GM10266 (cell line): ENCODE data around the gene PDGFA.

Experiments used
- DNase-seq: peaks from one replicate; pipeline ENCODE4 v3.0.0; 2012; ENCODE audit errors: extremely low spot score
- TF ChIP-seq, protein P1 (sequence below): IDR thresholded peaks from 2 replicates; pipeline ENCODE4 v1.5.1; 2012; ENCODE audit warnings: mild to moderate bottlenecking, low read depth; ENCODE audit not compliant: control insufficient read depth, insufficient read depth; ENCODE audit errors: missing control alignments

The PDGFA gene

DNA sequence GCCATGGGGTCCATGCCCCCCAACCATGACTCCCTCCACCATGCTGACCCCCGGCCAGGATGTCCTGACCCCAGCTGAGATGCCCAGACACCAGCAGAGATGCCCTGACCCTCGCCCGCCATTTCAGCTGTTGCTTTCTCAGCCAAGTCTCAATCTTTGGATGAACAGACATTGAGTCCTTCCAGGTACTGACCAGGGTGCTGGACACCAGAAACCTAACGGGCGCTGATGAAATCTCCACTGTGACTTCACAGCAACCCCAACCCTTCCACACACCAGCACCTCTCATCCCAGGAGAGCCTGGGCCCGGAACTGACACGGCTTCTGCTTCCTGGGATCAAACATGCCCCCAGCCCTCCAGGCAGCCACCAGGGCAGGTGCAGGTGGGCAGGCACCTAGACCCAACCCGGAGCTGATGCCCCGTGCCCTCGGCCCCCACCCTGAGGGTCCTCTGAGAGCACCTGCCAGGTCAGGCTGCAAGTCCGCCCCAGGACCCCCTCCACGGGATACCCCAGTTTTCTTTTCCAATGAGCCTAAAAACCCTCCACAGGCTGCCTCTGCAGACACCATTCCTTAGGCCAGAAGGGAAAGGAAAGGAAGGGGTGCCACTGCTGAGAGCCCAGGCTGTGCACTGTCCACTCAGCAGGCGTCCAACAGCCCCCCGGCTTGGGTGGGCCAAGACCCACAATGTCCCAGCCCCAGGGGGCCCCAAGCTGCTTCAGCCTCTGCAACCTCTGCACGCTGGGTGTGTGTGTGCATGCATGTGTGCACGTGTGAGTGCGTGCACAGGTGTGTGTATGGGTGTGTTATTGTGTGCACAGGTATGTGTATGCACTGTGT, 43.4 kb upstream of the PDGFA start:
- TF ChIP-seq, protein P1, sequence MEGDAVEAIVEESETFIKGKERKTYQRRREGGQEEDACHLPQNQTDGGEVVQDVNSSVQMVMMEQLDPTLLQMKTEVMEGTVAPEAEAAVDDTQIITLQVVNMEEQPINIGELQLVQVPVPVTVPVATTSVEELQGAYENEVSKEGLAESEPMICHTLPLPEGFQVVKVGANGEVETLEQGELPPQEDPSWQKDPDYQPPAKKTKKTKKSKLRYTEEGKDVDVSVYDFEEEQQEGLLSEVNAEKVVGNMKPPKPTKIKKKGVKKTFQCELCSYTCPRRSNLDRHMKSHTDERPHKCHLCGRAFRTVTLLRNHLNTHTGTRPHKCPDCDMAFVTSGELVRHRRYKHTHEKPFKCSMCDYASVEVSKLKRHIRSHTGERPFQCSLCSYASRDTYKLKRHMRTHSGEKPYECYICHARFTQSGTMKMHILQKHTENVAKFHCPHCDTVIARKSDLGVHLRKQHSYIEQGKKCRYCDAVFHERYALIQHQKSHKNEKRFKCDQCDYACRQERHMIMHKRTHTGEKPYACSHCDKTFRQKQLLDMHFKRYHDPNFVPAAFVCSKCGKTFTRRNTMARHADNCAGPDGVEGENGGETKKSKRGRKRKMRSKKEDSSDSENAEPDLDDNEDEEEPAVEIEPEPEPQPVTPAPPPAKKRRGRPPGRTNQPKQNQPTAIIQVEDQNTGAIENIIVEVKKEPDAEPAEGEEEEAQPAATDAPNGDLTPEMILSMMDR = no peak
- DNase-seq = no peak

DNA sequence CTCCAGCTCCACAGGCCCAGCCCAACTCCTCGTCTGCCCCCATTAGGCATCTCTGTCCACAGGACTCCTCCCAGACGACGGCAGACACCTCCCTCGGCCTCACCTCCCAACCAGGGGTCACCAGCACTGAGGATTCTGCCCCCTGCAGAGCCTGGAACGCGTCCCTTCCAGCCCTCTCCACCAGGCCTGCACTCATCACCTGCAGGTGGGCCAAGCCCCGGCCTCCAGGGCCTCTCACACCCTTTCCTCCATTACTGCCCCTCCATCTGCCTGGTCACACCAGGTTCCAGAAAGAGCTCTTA, 42.7 kb upstream of the PDGFA start:
- TF ChIP-seq, protein P1 = no peak
- DNase-seq = no peak

DNA sequence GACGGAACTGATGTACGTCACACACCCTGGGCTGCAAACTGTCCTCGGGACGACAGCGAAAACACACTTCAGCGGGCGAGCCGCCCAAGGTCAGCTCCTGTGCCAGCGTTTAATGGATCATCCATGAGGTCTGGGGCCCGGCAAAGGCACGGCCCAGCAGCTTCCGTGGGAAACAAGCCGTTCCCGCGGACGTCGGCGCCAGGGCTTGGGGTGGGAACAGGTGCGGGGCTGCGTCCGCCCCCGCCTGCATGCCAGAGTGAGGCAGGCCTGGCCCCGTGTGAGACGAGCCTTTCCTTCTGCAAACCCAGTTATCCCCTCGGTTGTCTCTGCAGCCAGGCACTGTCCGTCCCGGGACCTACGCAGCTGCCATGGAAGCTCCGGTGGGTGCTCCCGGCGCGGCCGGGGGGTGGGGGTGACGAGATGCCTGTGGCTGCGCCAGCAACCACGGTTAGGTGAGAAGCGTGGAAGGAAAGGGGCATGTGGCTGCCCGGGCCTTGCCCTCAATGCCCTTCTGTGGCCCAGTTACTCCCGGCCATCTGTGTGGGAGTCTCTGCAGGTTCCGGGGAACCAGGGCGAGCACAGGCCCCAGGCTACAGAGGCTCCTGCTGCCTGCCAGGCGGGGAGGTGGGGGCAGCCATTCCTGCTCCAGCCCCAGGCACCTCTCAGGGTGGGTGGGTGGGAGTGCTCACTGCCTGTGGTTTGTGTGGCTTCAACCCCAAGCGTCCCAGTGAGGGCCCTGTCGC, 42.2 kb upstream of the PDGFA start:
- no peak for DNase-seq
- TF ChIP-seq, protein P1 = no peak

DNA sequence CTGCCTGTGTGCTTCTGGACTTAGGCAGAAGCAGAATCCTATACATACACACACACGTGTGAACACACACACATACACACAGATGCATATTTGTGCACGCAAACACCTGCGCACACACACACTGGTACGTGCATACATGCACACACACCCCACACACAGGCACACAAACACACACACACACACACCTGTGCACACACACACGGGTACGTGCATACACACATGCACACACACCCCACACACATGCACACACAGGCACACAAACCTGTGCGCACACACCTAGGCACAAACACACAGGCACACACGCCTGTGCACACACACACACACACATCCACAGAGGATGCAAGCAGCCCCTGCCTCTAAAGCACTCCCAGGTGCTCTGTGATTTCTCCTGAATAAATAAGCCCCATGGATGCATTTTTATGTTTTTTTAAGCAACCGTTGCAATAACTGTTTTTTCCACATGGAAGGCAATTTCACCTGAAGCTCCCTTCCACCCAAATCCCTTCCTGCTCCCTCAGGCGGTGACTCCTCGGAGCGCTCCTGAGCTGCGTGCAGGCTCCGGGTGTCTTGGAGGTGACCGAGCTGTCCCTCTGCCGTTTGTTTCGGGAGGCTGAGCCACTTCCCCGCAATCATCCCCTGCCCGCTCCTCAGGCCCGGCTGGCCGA, 41.5 kb upstream of the PDGFA start:
- no peak for DNase-seq
- TF ChIP-seq, protein P1 = no peak

DNA sequence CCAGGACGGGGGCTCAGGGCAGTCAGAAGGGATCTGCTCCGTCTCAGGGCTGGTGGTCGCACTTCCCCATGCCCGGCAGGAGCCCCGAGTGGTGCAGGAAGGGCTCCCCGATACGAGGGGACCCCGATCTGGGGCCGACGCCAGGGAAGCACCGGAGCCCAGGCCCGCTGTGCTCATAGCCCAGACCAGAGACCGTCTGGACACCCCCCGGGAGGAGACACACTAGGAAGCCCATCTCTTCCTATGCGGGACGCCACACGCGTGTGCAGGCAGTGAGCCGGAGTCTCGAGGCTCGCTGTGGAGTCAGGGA, 39.7 kb upstream of the PDGFA start:
- no peak for DNase-seq
- TF ChIP-seq, protein P1 = no peak

DNA sequence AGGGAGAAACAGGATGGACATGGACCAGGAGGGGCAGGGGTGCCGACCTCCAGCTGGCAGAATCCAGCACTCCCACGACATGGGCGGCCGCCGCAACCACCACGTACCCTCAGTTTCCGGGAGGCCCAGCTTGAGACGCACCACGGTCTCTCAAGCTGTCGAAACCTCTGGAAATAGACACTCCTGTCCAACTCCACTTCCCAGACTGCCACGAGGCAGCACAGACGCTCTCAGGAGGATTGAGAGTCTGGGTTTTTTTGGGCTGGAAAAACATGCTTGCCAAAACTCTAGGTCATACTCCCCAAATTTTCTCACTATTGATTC, 37.9 kb upstream of the PDGFA start:
- no peak for DNase-seq
- TF ChIP-seq, protein P1 = no peak
